Ectodermal cell (in vitro differentiated cells): ENCODE data around the gene ZGLP1. TPM values are rescaled to one million over a fixed set of nuclear protein-coding genes. Genes with fewer than 3 reads are reported as not detected.

ENCODE experiments used
- H3K27ac ChIP-seq: 2 replicates; pipeline ENCODE4 v1.7.0; 2013; ENCODE audit warnings: mild to moderate bottlenecking, low read depth, low read length; ENCODE audit not compliant: insufficient read depth, poor library complexity, severe bottlenecking
- H3K27me3 ChIP-seq: 2 replicates; pipeline ENCODE4 v1.7.0; 2013; ENCODE audit warnings: mild to moderate bottlenecking, low read length; ENCODE audit not compliant: insufficient read depth, control insufficient read depth, poor library complexity, severe bottlenecking
- H3K36me3 ChIP-seq: one replicate; pipeline ENCODE4 v1.7.0; 2013; ENCODE audit warnings: low read length; ENCODE audit not compliant: control insufficient read depth, insufficient read depth
- H3K4me1 ChIP-seq: one replicate; pipeline ENCODE4 v1.7.0; 2013; ENCODE audit warnings: low read length; ENCODE audit not compliant: control insufficient read depth, insufficient read depth
- H3K4me3 ChIP-seq: 2 replicates; pipeline ENCODE4 v1.7.0; 2013; ENCODE audit warnings: low read depth, low read length, control low read depth; ENCODE audit not compliant: insufficient read depth
- H3K9me3 ChIP-seq: 2 replicates; pipeline ENCODE4 v1.7.0; 2013; ENCODE audit warnings: mild to moderate bottlenecking, low read length, moderate library complexity; ENCODE audit not compliant: control insufficient read depth
- WGBS, 2 experiments: methylation state at CpG; one replicate each; pipeline ENCODE4 v1.1.7; 2013; ENCODE audit warnings: missing lambda C conversion rate in 2 of 2; 5-methylcytosine and 5-hydroxymethylcytosine counted together
- polyA plus RNA-seq, 4 experiments: library from polyadenylated mRNA; stranded (reverse); fragments of 50-300 nt; gene quantifications; one replicate each; pipeline ENCODE4 v1.2.3, GENCODE V29; 2013

ZGLP1 gene
- 7.7 TPM for polyA plus RNA-seq (2013, experiment 1 of 4)
- polyA plus RNA-seq (2013, experiment 2 of 4): 7.6 TPM
- polyA plus RNA-seq (2013, experiment 3 of 4): 6.1 TPM
- polyA plus RNA-seq (2013, experiment 4 of 4): 6.4 TPM

DNA sequence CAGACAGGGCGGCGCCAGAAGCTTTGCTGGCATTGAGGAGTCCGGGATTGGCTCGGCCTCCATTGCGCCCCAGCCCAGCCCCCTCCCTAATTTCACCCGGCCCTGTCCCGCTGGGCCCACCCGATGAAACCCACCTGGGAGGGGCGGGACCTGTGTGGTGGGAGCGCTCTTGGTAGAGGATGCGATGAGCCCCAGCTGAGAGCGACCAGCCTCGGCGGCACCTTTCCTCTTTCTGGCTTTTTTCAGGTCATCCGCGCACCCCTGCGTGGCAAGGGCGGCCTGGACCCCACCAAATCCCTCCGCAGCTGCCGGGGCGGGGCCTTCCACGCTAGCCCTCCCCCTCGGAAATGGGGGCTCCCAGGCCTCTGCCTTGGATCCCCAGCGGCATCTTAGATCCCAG, at the start of gene ZGLP1:
Gene ZGLP1 (minus strand): TSS at position 393 of the 400 bp plus-strand sequence.
- no peak within 1 kb of the TSS for H3K27ac ChIP-seq
- 94% methylated on average over 24 of the region's 24 CpGs for WGBS, 2 experiments
- no peaks in the 10 kb centered on the region for H3K4me1 ChIP-seq
- H3K27me3 ChIP-seq: no peaks in the 10 kb centered on the region
- H3K36me3 ChIP-seq: no peaks in the 10 kb centered on the region
- no peaks in the 10 kb centered on the region for H3K9me3 ChIP-seq
- H3K4me3 ChIP-seq: no peak within 1 kb of the TSS

DNA sequence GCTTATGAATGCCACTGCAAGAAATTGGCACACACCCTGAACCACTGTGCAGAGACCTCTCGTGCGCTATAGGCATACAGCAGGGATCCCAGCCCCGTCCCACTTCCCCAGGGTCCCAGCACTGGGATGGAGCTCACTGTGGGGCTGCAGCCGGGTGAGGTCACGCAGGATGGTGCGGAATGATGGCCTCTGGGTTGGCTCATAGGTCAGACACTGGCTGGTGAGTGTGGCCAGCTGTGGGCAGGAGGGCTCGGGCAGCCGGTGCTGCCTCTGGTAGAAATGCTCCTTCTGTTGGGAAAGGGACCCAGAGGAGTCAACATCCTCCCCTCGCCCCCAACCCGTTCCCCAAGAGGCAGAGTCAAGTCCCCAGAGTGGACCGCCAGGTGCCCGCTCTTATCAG, 46.8 kb upstream of the ZGLP1 start:
- Histone ChIP-seq H3K4me1 (peaks cover 3% of the 10 kb centered on the region), H3K4me3 (no peak overlapping the region), H3K27me3 (no peaks in the 10 kb centered on the region), H3K9me3 (no peaks in the 10 kb centered on the region), H3K27ac (no peak overlapping the region), H3K36me3 (peaks cover 6% of the 10 kb centered on the region)
- WGBS, 2 experiments: 95 to 96% methylated on average over 12 of the region's 12 CpGs

DNA sequence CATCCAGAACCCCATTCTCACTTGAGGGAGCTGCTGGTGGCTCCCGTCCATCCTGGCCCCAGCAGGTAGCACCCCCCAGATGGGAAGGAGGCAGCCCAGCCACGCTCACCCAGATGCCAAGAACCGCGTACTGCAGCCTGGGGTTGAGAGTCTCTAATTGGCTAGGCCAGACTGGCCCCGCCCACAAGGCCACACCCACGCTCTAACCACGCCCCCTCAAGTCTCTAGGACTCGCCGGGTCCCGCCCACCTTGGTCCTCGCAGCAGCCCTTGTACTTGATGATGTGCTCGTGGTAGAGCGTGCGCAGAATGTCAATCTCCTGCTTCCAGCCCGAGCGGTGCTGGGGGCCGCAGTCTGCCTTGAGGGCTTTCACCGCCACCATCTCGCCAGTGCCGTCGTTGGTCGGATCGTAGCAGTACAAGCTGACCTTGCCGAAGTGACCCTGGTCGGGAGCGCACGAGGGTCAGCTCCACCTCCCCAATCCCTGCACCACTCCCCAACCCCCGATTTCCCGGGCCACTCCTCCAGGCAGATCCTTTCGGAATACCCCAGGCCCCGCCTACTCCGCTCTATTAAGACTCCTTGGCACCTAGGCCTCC, 44.3 kb upstream of the ZGLP1 start:
- Histone ChIP-seq H3K9me3 (no peaks in the 10 kb centered on the region), H3K4me1 (peaks cover 3% of the 10 kb centered on the region), H3K27ac (peak overlapping the region; percentile 77), H3K27me3 (no peaks in the 10 kb centered on the region), H3K36me3 (peaks cover 6% of the 10 kb centered on the region), H3K4me3 (peak overlapping the region; percentile 34)
- 26 to 37% methylated on average over 32 of the region's 32 CpGs for WGBS, 2 experiments

DNA sequence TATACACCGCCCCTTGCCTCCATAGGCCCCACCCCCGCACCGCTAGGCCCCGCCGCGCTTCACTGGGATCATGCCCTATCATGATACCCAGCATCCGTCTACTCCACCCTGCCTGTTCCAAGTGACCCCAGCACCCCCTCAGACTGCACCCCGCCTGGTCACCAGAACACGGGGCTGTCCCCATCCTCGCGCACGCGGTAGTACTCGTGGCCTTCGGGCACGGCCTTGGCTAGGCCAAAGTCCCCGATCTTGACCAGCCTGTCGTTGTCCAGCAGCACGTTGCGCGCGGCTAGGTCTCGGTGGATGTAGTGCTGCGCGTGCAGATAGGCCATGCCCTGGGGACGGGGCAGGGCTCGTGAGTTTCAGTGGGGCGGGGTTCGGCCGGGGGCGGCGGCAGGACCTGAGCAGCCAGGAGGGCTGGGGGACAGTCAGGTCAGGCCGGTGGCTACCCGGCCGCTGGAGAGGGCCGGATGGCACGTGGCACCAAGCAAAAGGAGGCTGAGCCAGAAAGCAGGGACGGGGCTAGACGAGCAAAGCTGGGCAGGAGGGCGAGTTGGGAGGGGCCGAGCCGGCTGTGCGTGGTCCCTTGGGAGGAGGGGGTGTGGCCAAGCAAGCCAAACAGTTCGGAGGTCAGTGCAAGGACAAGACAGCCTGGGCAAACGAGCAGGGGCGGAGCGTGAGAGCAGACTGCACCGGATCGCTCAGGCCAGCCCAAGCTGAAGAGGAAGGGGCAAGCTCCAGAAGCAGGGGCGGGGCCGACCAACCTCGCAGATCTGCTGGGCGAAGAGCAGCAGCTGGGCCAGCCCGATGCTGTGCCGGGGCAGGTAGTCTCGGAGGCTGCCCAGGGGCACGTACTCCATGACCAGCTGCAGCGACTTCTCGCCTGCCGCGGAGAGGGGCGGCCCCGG, 43.4 kb upstream of the ZGLP1 start:
- Histone ChIP-seq H3K4me1 (peaks cover 3% of the 10 kb centered on the region), H3K27me3 (no peaks in the 10 kb centered on the region), H3K4me3 (peak overlapping the region; percentile 34), H3K36me3 (peaks cover 5% of the 10 kb centered on the region), H3K27ac (peak overlapping the region; percentile 77), H3K9me3 (no peaks in the 10 kb centered on the region)
- WGBS, 2 experiments: 25 to 32% methylated on average over 63 of the region's 63 CpGs

DNA sequence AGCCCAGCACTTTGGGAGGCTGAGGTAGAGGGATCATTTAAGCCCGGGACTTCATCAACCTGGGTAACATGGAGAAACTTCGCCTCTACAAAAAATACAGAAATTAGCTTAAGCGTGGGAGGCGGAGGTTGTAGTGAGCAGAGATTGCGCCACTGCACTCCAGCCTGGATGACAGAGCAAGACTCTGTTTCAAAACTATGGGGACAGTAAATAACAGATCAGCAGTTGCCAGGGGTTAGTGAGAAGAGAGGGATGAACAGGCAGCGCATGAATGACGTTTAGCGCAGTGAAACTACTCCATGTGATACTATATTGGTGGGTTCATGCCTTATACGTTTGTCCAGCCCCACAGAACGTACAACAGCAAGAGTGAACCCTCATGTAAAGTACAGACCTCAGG, 36.9 kb upstream of the ZGLP1 start:
- no peaks in the 10 kb centered on the region for H3K27me3 ChIP-seq
- no peak overlapping the region for H3K4me3 ChIP-seq
- H3K36me3 ChIP-seq: no peaks in the 10 kb centered on the region
- 93% methylated on average over 10 of the region's 10 CpGs for WGBS, 2 experiments
- H3K27ac ChIP-seq: no peak overlapping the region
- no peaks in the 10 kb centered on the region for H3K9me3 ChIP-seq
- H3K4me1 ChIP-seq: no peaks in the 10 kb centered on the region

DNA sequence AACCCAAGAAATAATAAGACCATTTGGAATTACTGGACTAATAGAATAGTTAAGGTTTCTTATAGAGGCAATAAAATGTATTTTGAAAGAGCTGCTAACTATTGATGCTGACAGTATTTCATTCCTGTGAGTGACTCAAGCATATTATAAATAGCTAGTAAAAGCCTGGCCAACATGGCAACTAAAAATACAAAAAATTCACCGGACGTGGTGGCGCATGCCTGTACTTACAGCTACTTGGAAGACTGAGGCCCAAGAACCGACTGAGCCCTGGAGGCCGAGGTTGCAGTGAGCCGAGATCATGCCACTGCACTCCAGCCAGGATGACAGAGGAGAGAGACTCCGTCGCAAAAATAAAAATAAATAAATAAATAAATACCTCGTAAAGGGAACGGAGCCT, 35.2 kb upstream of the ZGLP1 start:
- no peaks in the 10 kb centered on the region for H3K9me3 ChIP-seq
- H3K27me3 ChIP-seq: no peaks in the 10 kb centered on the region
- H3K27ac ChIP-seq: no peak overlapping the region
- no peaks in the 10 kb centered on the region for H3K36me3 ChIP-seq
- WGBS, 2 experiments: 94 to 96% methylated on average over 8 to 10 of the region's 10 CpGs
- H3K4me1 ChIP-seq: no peaks in the 10 kb centered on the region
- H3K4me3 ChIP-seq: no peak overlapping the region

DNA sequence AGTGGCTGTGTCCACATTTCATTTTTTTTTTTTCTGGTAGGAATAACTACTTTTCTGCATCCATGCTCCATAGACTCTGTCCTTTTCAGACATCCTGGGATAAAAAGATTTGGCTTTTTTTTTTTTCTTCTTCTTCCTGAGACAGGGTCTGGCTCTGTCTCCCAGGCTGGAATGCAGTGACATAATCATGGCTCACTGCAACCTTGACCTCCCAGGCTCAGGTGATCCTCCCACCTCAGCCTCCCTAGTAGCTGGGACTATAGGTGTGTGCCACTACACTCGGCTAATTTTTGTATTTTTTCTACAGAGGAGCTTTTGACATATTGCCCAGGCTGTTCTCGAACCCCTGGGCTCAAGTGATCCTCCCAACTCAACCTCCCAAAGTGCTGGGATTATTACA, 33.9 kb upstream of the ZGLP1 start:
- H3K27me3 ChIP-seq: no peaks in the 10 kb centered on the region
- no peak overlapping the region for H3K27ac ChIP-seq
- H3K36me3 ChIP-seq: no peaks in the 10 kb centered on the region
- no peak overlapping the region for H3K4me3 ChIP-seq
- whole genome bisulfite sequencing, 2 experiments: 82 to 90% methylated on average over 2 of the region's 2 CpGs
- H3K9me3 ChIP-seq: no peaks in the 10 kb centered on the region
- H3K4me1 ChIP-seq: no peaks in the 10 kb centered on the region

DNA sequence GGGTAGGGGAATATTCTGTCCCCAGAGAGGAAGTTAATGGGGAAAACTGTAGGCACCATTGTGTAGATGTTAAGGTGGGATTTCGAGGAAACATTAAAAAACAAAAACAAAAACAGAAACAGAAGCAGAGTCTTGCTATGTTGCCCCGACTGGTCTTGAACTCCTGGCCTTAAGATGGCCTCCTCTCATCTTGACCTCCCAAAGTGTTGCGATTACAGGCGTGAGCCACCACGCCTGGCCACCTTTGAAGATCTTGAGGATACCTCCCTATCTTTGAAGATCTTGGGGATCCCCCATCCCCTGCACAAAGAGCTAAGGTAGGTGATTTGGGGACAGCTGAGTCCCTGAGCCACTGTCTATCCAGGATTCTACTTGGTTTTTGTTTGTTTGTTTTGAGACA, 30.4 kb upstream of the ZGLP1 start:
- WGBS, 2 experiments: 93 to 98% methylated on average over 5 of the region's 5 CpGs

DNA sequence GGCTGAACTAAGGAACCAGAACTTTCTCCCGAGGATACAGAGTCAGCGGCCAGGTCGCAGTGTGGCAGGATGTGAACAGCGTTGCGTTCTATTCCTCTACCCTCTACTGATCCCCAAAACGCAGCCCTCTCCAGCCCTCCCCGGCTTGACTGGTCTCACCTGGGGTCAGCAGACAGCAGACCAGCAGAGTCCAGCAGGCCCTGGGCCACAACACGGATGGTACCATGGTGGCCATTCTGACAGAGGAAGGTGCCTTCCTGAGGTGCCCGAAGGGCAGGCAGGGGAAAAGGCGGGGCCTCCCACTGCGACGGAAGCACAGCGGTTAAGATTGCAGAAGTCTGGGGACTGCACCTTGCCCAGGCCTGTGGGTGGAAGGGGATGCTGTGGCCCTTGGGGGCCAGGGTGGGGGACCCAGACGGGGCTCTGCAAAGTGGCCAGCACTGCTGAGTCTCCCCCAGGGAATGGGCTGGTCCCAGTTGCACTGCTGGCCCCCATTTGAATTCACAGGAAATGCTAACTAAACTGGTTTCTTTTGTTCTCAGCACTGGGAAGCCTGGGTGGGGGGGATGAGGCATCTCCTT, 29.9 kb upstream of the ZGLP1 start, which contains the start of gene ICAM3:
Gene ICAM3 (minus strand): TSS at position 245 of the 581 bp plus-strand sequence. CDS start 10 bp downstream, at position 235.
- Histone ChIP-seq H3K27me3 (peaks cover 12% of the 10 kb centered on the region), H3K36me3 (no peaks in the 10 kb centered on the region), H3K27ac (no peak within 1 kb of the TSS), H3K9me3 (no peaks in the 10 kb centered on the region), H3K4me3 (no peak within 1 kb of the TSS), H3K4me1 (peaks cover under 1% of the 10 kb centered on the region)
- 72% methylated on average over 14 of the region's 14 CpGs for WGBS, 2 experiments

More for the DNA sequence above, 30.4 kb upstream of the ZGLP1 start:
- Histone ChIP-seq H3K36me3 (no peaks in the 10 kb centered on the region), H3K9me3 (no peaks in the 10 kb centered on the region), H3K27ac (no peak overlapping the region), H3K4me3 (no peak overlapping the region), H3K4me1 (no peaks in the 10 kb centered on the region), H3K27me3 (peaks cover 9% of the 10 kb centered on the region)

DNA sequence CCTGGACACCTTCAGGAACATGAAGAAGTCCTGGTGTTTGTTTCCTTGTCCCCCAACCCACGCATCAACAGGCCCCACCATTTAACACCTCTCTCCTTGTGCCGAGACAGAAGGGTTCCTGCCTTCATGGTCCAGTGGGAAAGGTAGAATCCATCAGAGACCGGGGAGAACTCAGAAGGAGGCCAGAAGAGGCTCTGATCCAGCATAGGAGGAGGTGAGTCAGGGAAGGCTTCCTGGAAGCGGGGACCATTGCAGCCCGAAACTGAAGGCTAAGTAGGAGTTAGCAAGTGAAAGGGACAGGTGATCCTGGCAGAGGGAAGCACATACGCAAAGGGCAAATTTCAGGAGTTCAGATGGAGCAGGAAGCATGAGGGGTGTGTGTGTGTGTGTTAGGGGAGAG, 29.3 kb upstream of the ZGLP1 start:
- WGBS, 2 experiments: 84 to 85% methylated on average over 6 of the region's 6 CpGs

More for the DNA sequence above, 29.3 kb upstream of the ZGLP1 start:
- no peaks in the 10 kb centered on the region for H3K36me3 ChIP-seq
- H3K4me3 ChIP-seq: no peak overlapping the region
- H3K4me1 ChIP-seq: peaks cover 6% of the 10 kb centered on the region
- H3K27me3 ChIP-seq: peaks cover 17% of the 10 kb centered on the region
- no peaks in the 10 kb centered on the region for H3K9me3 ChIP-seq
- no peak overlapping the region for H3K27ac ChIP-seq
